Body of pancreas (tissue), 4 donors: ENCODE results near the gene PAM. TPM values are rescaled to one million over a fixed set of nuclear protein-coding genes. Genes with fewer than 3 reads are reported as not detected.
A peak's percentile ranks its signal among the peaks of the same experiment; 100 is the strongest.

Experiments
- ATAC-seq: fragments of 150-250 bp; one replicate; pipeline ENCODE4 v1.9.1; 2016
- DNase-seq, 4 donors: peaks; one replicate each; pipeline ENCODE4 v3.0.0-alpha.2; 2019
- H3K27ac ChIP-seq, 4 donors: fragments of 200-600 bp; sonication (generic); 1 replicate in 3 of 4; 2 replicates in 1 of 4; pipeline versions ENCODE4 v1.5.1 to v1.6.1; 2016 to 2019; ENCODE audit warnings: mild to moderate bottlenecking in 1 of 4, mixed read lengths in 1 of 4, moderate library complexity in 1 of 4
- H3K27me3 ChIP-seq, 2 donors: fragments of 200-600 bp; sonication (generic); one replicate each; pipeline ENCODE4 v1.6.0; 2016; ENCODE audit warnings: mild to moderate bottlenecking in 1 of 2
- H3K36me3 ChIP-seq, 2 donors: fragments of 200-600 bp; sonication (generic); replicated peaks in 1 of 2; 2 replicates each; pipeline ENCODE4 v1.5.1; 2016; ENCODE audit warnings: low read depth in 2 of 2; ENCODE audit not compliant: insufficient read depth in 1 of 2
- H3K4me1 ChIP-seq: fragments of 200-600 bp; sonication (generic); one replicate; pipeline ENCODE4 v1.6.0; 2016
- H3K4me3 ChIP-seq, 2 donors: fragments of 200-600 bp; sonication (generic); 1 replicate in 1 of 2; 2 replicates in 1 of 2; pipeline ENCODE4 v1.5.1; 2016 to 2019
- H3K9me3 ChIP-seq, 3 donors: fragments of 200-600 bp; sonication (generic); 1 replicate in 2 of 3; 2 replicates in 1 of 3; pipeline ENCODE4 v1.5.1; 2016
- CTCF ChIP-seq, 7 experiments: fragments of 450-650 bp in 4 of 7; fragments of 200-600 bp in 3 of 7; sonication (generic) in 3 of 7; IDR thresholded peaks; one replicate each; pipeline ENCODE4 v1.5.1; 2016 to 2019; ENCODE audit warnings: antibody characterized with exemption in 7 of 7
- POLR2A ChIP-seq, 3 donors: fragments of 450-650 bp; IDR thresholded peaks; one replicate each; pipeline ENCODE4 v1.6.1; 2016; ENCODE audit warnings: antibody characterized with exemption in 3 of 3, mild to moderate bottlenecking in 2 of 3
- WGBS, 2 donors: methylation state at CpG; one replicate each; pipeline ENCODE4 v1.1.5; 2017; 5-methylcytosine and 5-hydroxymethylcytosine counted together
- intact Hi-C: fragments of 100-400 bp; cut with DNase I; formaldehyde crosslinking; loops from one replicate; pipeline ENCODE4 v1.15.1; 2023
- total RNA-seq, 2 donors: library from RNA; depleted of rRNA; stranded (reverse); fragments of >200 nt; gene quantifications; one replicate each; pipeline ENCODE4 v1.1.0, GENCODE V29; 2016

The PAM gene
- total RNA-seq, 2 donors from 2014 or later = 75.2 to 111 TPM

GRCh38 chr5:102863764-102864560 is 108.9 kb downstream of the PAM start:
- TF ChIP-seq CTCF (IDR thresholded peaks at IDR 0.05) (no peak), POLR2A (IDR thresholded peaks at IDR 0.05) (no peak)
- ATAC-seq = no peak
- Histone ChIP-seq H3K27me3 (no peaks in the 10 kb centered on the region), H3K4me3 (no peak overlapping the region), H3K4me1 (peaks cover 13% of the 10 kb centered on the region), H3K9me3 (no peaks in the 10 kb centered on the region), H3K36me3 (no peaks in the 10 kb centered on the region), H3K27ac (no peak overlapping the region)
- intact Hi-C loops = no loop called here
- no peak for DNase-seq

DNA sequence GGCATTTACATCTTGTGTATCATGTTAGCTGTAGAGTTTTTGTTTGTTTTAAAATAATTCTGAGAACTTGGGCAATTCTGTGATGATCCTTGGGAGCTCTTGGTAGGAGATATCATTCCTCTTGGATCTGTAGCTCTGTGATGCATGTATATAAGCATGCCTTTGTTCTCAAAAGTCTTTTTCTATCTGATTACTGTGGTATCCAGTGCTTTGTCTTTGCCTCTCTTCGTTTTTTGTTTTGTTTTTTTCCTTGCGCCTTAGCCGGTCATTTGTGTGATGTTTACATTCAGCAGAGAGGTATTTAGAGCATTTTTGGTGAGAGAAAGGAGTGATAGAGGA is 110.0 kb downstream of the PAM start:
- Histone ChIP-seq H3K4me3 (no peak overlapping the region), H3K36me3 (no peaks in the 10 kb centered on the region), H3K9me3 (no peaks in the 10 kb centered on the region), H3K4me1 (peaks cover 13% of the 10 kb centered on the region), H3K27me3 (no peaks in the 10 kb centered on the region), H3K27ac (peak overlapping the region in 3 of 4 donors; percentile 61 to 74 (median 71))
- intact Hi-C loops = no loop called here
- ATAC-seq (no peak), DNase-seq (no peak)
- WGBS, 2 donors = 14 to 24% methylated on average over 3 of the region's 3 CpGs
- TF ChIP-seq CTCF (IDR thresholded peaks at IDR 0.05) (no peak), POLR2A (IDR thresholded peaks at IDR 0.05) (no peak)

- H3K4me1 ChIP-seq = peaks cover 13% of the 10 kb centered on the region
- no peaks in the 10 kb centered on the region for H3K9me3 ChIP-seq
- TF ChIP-seq CTCF (IDR thresholded peaks at IDR 0.05) (no peak), POLR2A (IDR thresholded peaks at IDR 0.05) (peak; percentile 18 to 55 (median 50))
- DNase-seq (peak; percentile 58 to 71 (median 59)), ATAC-seq (peak; percentile 80)
- intact Hi-C loops = no loop called here
- no peaks in the 10 kb centered on the region for H3K36me3 ChIP-seq
- H3K27ac ChIP-seq = peak overlapping the region in 3 of 4 donors; percentile 61 to 74 (median 71)
- H3K4me3 ChIP-seq = peak overlapping the region; percentile 33 to 35
- WGBS, 2 donors = 1 to 5% methylated on average over 16 to 54 of the region's 54 CpGs
- H3K27me3 ChIP-seq = no peaks in the 10 kb centered on the region
Measured at GRCh38 chr5:102865510-102866236, 110.6 kb downstream of the PAM start.

DNA sequence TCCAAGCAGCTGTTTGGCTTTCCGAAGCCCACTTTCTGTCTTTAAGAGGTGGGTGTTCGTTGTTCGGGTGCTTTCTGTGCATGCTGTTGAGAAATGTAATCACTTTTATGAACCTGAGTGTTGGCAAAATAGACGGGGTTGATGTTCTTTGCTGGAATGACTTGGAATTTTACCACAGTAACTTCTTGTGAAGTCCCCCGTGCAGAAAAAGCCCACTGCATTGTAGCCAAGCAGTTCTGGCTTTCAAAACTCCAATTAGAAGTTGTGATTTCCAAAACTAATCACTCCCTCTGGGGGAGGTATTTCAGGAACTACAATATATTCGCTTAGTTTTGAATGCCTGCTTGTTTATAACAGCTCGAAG is 111.1 kb downstream of the PAM start:
- intact Hi-C loops = no loop called here
- WGBS, 2 donors = 2 to 3% methylated on average over 7 of the region's 7 CpGs
- ATAC-seq (peak; percentile 18), DNase-seq (no peak)
- TF ChIP-seq POLR2A (IDR thresholded peaks at IDR 0.05) (no peak), CTCF (IDR thresholded peaks at IDR 0.05) (no peak)
- Histone ChIP-seq H3K27ac (peak overlapping the region in 3 of 4 donors; percentile 61 to 74 (median 71)), H3K27me3 (no peaks in the 10 kb centered on the region), H3K4me3 (peak overlapping the region; percentile 33 to 35), H3K36me3 (no peaks in the 10 kb centered on the region), H3K9me3 (no peaks in the 10 kb centered on the region), H3K4me1 (peaks cover 13% of the 10 kb centered on the region)
